Occipital lobe (tissue), 2 donors: Measurements from ENCODE around the gene AKAP8. TPM values are rescaled to one million over a fixed set of nuclear protein-coding genes. Genes with fewer than 3 reads are reported as not detected.
"Not testable (repeated sequence)": the region's sequence is repeated elsewhere in the genome, so short reads cannot be mapped to it uniquely, and the experiment has no call there.

ENCODE experiments used
- DNase-seq: peaks from one replicate; lab custom pipeline; 2025; lab: John Stamatoyannopoulos, UW
- total RNA-seq: library from RNA; depleted of rRNA; stranded (reverse); fragments of >200 nt; gene quantifications from one replicate; pipeline ENCODE4 v1.2.3, GENCODE V29; 2014

Gene AKAP8
- total RNA-seq, 1 donor from 2014 or later = 11.7 TPM

GRCh38 chr19:15374105-15374651, 5.4 kb downstream of the AKAP8 start:
- no peak for DNase-seq

GRCh38 chr19:15373644-15374043, 5.9 kb downstream of the AKAP8 start:
- DNase-seq = no peak

- no peak for DNase-seq
Measured at GRCh38 chr19:15372891-15373301, 6.7 kb downstream of the AKAP8 start.

- DNase-seq = no peak
Measured at GRCh38 chr19:15372470-15372869, 7.1 kb downstream of the AKAP8 start.

GRCh38 chr19:15371786-15372380, 7.7 kb downstream of the AKAP8 start:
- DNase-seq = no peak

- DNase-seq = no peak
Measured at GRCh38 chr19:15371119-15371518, 8.5 kb downstream of the AKAP8 start.

GRCh38 chr19:15369594-15369891, 10.0 kb downstream of the AKAP8 start:
- DNase-seq = no peak

DNA sequence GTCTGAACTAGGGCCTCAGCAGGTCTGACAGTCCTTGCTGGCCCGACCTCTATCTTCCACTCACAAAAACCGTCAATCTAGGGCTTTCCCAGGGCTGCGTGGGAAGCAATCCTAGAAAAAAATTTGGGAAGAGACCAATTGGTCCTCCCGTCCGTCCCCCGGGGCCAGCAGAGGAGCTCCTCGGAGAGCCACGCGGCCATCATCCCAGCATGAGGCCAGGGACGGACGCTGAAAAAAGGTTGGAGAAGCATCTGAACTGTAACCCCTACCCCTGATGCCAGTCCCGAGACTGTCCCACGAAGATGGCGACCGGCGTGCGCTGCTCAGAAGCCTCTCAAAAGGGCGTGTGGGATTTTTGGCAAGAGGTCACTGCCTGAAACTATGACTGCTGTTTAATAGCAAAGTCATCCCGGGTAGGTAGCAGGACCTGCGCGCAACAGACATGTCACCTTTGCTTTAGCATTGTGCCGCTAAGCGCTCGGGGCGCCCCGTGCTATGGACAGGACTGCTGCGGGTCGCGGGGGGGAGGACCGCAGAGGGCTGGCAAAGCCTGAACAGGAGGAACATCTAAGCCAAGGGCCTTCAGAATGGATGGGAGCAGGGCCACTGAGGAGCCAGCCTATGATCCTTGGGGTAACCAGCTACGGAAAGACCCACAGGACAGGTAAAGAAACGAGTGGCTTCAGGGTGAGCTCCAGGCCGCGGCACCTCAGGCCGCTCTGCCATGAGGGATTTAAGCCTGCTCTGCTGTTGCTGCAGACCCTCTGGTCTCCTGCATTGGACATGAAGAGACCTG, 10.6 kb downstream of the AKAP8 start:
- no peak for DNase-seq

- DNase-seq = no peak
Measured at GRCh38 chr19:15368051-15368632, 11.4 kb downstream of the AKAP8 start.

DNA sequence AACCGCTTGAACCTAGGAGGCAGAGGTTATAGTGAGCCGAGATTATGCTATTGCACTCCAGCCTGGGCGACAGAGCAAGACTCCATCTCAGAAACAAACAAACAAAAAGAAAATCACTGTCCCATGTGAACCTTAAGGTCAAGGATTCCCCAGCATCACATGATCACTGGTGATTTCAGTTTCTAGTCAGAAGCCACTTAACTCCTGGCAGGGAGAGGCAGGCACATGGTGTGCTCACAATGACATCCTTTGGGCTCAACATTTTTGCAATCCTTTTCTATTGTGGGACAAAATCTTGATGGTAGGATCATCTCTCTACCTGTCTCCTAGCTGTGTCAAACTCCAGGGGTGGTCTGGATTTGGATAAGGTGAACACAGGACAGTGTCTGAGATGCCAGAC, 12.1 kb downstream of the AKAP8 start:
- no peak for DNase-seq

DNA sequence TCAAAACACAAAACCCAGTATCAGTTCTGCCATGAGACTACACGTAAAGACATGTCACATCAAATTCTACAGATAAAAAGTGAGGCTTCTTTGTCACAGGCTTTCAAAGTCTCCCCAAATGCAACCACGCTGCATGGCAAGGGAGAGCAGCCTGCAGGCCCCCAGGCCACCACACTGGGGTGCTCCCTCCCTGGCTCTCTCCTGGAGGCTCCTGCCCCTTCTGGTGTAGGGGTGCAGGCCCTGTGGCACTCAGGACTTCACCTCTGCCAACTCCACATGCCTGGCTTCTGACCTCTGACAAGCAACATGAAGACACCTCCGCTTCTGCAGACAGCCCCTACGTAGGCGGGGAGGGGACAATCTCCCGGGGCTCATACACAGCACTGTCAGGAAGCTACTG, 14.3 kb downstream of the AKAP8 start:
- DNase-seq = no peak

GRCh38 chr19:15363791-15364190, 15.8 kb downstream of the AKAP8 start:
- DNase-seq = not testable (repeated sequence)

- not testable (repeated sequence) for DNase-seq
Measured at GRCh38 chr19:15363048-15363447, 16.5 kb downstream of the AKAP8 start.

DNA sequence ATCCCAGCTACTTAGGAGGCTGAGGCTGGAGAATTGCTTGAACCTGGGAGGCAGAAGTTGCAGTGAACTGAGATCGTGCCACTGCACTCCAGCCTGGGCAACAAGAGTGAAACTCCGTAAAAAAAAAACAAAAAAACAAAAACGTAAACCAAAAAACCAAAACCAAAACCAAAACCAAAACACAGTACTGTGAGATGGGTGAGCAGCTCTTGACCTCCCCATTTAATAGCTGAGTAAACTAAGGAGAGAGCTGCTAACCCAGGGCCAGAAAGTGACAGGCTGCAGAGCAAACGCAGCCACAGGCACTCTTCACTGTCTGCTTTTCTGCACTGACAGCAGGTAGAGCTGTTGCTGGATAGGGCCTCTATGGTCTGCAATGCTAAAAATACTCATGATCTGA, 19.6 kb downstream of the AKAP8 start:
- DNase-seq = not testable (repeated sequence)

DNA sequence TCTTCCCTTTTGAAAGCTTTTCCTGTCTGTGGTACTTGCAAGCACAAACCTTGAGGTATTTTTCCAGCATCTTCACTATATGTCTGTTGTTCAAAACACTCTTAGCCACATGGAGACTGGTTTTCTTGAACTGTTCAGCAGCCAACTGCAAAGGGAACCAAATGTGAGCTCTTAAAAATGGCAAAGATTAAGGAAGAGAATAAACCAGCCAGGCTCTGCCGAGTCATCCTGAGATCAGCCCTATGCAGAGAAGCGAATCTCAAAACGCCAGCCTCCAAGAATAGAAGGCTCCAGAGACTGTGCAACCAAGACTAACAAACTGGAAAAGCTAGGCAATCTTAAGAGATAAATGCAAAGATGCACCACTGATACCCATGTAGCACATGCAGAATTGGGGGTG, 20.7 kb downstream of the AKAP8 start:
- DNase-seq = no peak

DNA sequence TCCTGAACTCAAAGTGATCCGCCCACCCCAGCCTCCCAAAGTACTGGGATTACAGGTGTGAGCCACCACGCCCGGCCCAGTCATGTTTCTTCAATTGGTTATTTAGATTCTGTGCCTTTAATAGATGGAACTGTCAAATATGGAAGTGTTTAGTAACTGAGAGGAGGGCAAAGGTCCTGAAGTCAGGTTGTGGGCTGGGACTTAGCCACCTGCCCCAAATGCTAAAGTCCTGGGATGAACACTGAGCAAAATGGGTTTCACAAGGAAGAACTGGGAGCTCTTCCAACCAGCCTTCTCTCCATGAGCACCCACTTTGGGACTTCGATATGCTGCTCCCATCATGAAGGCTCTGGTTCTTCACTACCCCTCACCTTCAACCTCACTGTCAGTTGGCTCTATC, 21.7 kb downstream of the AKAP8 start:
- no peak for DNase-seq

DNA sequence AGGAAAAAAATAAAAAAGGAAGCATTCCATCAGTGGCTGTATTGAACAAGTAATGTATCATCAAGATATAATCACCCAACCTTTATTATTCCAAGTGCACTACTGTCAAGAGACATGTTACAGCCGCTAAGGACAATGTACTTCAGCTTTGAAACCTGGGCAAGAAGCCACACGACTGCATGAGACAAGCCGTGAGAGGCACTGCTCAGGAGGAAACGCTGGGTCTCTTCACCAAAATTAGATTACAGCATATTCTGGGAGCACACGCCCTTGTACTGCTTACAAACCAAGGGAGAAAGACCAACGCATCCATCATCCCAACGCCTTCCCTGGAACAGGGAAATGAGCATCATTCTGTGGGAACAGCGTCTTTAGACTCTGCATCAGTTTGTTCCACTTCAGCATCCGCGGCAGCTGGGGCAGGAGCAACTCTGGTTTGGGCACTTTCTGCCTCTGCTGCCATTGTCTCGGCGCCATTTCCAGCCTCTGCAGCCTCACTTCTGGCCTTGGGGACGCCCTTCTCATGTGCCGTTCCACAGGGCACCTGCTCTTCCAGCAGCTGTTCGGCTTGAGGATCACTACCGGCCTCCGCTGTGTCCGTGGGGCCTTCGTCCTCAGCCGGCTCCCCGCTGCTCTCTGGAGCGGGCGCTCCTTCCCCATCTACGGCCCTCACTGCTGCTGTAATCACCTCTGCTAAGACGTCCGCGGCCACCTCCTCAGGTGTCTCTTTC, 24.9 kb downstream of the AKAP8 start:
- no peak for DNase-seq

- no peak for DNase-seq
Measured at GRCh38 chr19:15353908-15354307, 25.7 kb downstream of the AKAP8 start.

DNA sequence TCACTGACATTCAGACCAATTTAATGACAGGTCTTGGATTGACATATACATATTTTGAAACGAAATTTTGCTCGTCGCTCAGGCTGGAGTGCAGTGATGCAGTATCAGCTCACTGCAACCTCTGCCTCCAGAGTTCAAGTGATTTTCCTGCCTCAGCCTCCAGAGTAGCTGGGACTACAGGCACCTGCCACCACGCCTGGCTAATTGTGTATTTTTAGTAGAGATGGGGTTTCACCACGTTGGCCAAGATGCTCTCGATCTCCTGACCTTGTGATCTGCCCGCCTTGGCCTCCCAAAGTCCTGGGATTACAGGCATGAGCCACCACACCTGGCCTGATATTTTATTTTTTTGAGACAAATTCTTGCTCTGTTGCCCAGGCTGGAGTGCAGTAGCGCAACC, 27.1 kb downstream of the AKAP8 start:
- not testable (repeated sequence) for DNase-seq

GRCh38 chr19:15341328-15341727, 38.3 kb downstream of the AKAP8 start:
- not testable (repeated sequence) for DNase-seq

GRCh38 chr19:15340086-15340485, 39.5 kb downstream of the AKAP8 start:
- no peak for DNase-seq

GRCh38 chr19:15337202-15337601, 42.4 kb downstream of the AKAP8 start:
- DNase-seq = no peak
